ENCODE results near the gene RPS6KA2. TPM values are rescaled to one million over a fixed set of nuclear protein-coding genes. Genes with fewer than 3 reads are reported as not detected.
"Not testable (repeated sequence)": the region's sequence is repeated elsewhere in the genome, so short reads cannot be mapped to it uniquely, and the experiment has no call there.

Gene RPS6KA2
- total RNA-seq, 2 experiments from 2014 or later: 18.9 to 19.1 TPM

DNA sequence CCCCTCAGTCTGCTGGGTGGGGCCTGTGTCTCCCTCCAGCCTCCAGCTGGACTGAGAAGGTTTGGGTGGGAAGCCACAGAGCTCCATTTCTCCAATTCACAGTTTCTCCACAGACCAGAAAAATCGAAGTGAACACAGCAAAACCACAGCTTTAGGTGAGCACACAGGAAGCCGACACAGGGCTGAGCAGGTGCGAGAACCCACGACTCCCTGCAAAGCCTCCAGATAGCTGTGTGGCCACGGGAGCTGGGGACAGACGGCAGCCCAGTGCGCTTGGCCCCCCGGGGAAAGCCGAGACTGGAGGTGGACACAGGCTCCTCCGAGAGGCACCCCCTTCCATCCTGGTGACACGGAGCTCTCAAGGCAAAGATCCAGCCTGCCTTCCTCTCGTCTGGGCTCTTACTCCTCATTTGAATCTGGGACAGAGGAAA, 215.3 kb downstream of the RPS6KA2 start:
- CTCF ChIA-PET: interaction anchor here (0.5 to 4.7 kb wide), 4 partner anchors 12 to 132 kb away, joined by 3 to 31 read pairs (median 3); no protein-coding TSS in a partner anchor
- Mint-ChIP-seq H3K36me3 (ENCODE audit: low read depth) (peaks cover 12% of the 10 kb centered on the region), H3K9me3 (peaks cover 11% of the 10 kb centered on the region), H3K4me1 (ENCODE audit: low read depth) (peaks cover 59% of the 10 kb centered on the region), H3K27me3 (ENCODE audit: low read depth) (no peaks in the 10 kb centered on the region), H3K4me3 (peak overlapping the region; percentile 5), H3K27ac (peak overlapping the region; percentile 61)
- peak; percentile 54 for DNase-seq
- intact Hi-C loops (cut with micrococcal nuclease): loop anchor here (10.0 kb wide), 1 partner anchor 1293 kb away; no protein-coding TSS in a partner anchor

DNA sequence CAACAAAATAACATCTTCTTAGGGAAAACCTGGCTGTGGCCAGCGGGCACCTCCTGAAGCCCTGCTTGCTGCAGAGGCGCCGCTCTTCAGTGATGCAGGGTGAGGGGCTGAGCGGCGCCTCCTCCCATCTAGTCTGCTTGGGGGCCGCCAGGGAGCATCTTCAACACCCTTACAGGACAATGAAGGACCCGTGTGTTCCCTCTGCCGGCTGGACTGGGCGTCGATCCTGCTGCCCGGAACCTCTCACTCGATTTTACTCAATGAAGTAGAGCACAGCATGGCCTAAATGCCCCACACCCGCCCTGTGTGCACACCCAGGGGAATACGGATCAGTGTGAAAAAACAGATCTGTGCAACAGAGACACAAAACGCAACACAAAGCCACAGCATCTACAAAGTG, 215.8 kb downstream of the RPS6KA2 start:
- Mint-ChIP-seq H3K27ac (peak overlapping the region; percentile 61), H3K4me3 (peak overlapping the region; percentile 5), H3K4me1 (ENCODE audit: low read depth) (peaks cover 54% of the 10 kb centered on the region), H3K9me3 (peaks cover 6% of the 10 kb centered on the region), H3K36me3 (ENCODE audit: low read depth) (peaks cover 8% of the 10 kb centered on the region), H3K27me3 (ENCODE audit: low read depth) (no peaks in the 10 kb centered on the region)
- DNase-seq: no peak
- intact Hi-C loops (cut with micrococcal nuclease): loop anchor here (10.0 kb wide), 1 partner anchor 1294 kb away; no protein-coding TSS in a partner anchor
- CTCF ChIA-PET: interaction anchor here (0.5 to 4.7 kb wide), 6 partner anchors 11 to 184 kb away, joined by 3 to 31 read pairs (median 3); no protein-coding TSS in a partner anchor

DNA sequence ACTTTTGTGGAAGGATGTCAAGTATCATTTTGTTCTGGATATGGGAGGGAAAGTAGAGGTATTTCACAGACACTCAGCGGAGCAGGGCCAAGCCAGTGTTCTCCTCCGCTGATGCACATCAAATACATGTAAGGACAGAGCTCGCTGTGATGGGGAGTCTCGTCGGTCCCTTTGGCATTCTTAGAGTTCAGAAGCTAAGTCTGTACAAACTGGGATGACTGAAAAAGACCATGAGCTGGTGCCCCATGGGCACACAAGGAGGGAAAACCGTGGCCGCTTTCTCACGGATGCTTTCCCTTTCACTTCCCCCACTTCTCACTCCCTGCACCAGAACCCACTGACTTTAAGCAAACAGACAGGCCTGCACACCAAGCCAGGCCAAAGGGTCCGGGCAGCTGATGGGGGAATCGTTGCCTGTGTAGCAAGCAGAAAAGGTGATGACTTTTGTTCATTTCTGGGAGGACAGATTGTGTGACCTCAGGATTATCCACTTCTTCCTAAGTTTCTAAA, 216.6 kb downstream of the RPS6KA2 start:
- CTCF ChIA-PET: interaction anchor here (1.2 to 4.7 kb wide), 3 partner anchors 10 to 97 kb away, joined by 3 to 31 read pairs (median 5); no protein-coding TSS in a partner anchor
- intact Hi-C loops (cut with micrococcal nuclease): loop anchor here (10.0 kb wide), 1 partner anchor 1294 kb away; no protein-coding TSS in a partner anchor
- Mint-ChIP-seq H3K27me3 (ENCODE audit: low read depth) (no peaks in the 10 kb centered on the region), H3K4me3 (no peak overlapping the region), H3K27ac (no peak overlapping the region), H3K36me3 (ENCODE audit: low read depth) (peaks cover 2% of the 10 kb centered on the region), H3K9me3 (no peaks in the 10 kb centered on the region), H3K4me1 (ENCODE audit: low read depth) (peaks cover 46% of the 10 kb centered on the region)
- no peak for DNase-seq

DNA sequence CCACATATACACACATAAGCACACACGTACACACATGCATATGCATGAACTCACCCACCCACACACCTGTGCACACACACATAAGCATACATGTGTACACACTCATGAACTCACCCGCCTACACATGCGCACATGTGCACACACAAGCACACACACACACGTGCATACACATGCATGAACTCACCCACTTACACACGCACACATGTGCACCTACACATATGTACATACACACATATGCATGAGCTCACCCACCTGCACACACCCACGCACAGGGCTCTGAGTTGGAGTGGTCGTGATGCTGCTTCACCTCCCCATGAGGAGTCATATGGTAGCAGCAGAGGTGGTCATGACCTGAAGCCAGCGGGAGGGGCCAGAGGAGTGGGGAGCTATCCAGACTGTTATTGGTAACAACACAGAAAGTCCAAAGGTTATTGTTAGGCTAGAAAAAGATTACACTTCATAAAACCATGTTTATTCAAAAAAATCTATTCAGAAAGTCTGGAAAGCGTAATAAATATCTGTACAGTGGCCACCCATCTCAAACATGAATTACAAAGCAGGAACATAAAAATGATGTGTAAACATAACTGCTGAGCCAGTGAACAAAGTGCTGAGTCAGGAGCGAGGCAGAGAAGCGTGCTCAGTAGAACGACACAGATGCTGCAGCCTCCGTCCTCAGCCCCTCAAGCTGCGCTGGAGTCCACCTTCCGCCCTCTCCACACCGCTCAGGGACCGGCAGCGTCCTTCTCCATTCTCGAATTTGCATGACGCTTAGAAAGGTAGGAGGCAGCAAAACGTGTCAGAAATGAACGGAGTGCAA, 217.9 kb downstream of the RPS6KA2 start:
- DNase-seq: no peak
- no peaks in the 10 kb centered on the region for H3K9me3 Mint-ChIP-seq
- H3K36me3 Mint-ChIP-seq (ENCODE audit: low read depth): peaks cover 1% of the 10 kb centered on the region
- H3K4me1 Mint-ChIP-seq (ENCODE audit: low read depth): peaks cover 34% of the 10 kb centered on the region
- intact Hi-C loops (cut with micrococcal nuclease): no loop called here
- no peaks in the 10 kb centered on the region for H3K27me3 Mint-ChIP-seq (ENCODE audit: low read depth)
- CTCF ChIA-PET: interaction anchor here (4.7 kb wide), 1 partner anchor 9 kb away, joined by 31 read pairs; no protein-coding TSS in a partner anchor
- H3K4me3 Mint-ChIP-seq: no peak overlapping the region
- H3K27ac Mint-ChIP-seq: no peak overlapping the region

DNA sequence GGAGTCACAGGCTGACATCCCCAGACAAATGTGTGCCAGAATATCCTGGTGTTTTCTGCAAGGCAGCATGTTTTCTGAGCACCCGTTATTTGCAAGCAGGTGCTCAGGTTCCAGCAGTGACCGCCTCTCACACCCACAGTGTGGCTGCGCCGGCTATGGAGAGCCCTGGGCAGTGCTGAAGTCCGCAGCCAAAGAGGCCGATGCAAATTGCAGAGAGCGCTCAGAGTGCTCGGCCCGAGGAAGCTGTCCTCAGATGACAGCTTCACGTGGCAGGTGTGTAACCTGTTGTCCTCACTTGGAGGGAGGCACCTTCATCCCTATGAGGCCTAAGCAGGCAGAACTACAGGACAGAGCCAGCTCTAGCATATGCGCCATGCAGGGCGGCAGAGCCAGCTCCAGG, 220.9 kb downstream of the RPS6KA2 start:
- CTCF ChIA-PET: no interaction called here
- Mint-ChIP-seq H3K27ac (no peak overlapping the region), H3K36me3 (ENCODE audit: low read depth) (no peaks in the 10 kb centered on the region), H3K9me3 (no peaks in the 10 kb centered on the region), H3K4me3 (no peak overlapping the region), H3K27me3 (ENCODE audit: low read depth) (no peaks in the 10 kb centered on the region), H3K4me1 (ENCODE audit: low read depth) (peaks cover 10% of the 10 kb centered on the region)
- DNase-seq: no peak
- intact Hi-C loops (cut with micrococcal nuclease): no loop called here

DNA sequence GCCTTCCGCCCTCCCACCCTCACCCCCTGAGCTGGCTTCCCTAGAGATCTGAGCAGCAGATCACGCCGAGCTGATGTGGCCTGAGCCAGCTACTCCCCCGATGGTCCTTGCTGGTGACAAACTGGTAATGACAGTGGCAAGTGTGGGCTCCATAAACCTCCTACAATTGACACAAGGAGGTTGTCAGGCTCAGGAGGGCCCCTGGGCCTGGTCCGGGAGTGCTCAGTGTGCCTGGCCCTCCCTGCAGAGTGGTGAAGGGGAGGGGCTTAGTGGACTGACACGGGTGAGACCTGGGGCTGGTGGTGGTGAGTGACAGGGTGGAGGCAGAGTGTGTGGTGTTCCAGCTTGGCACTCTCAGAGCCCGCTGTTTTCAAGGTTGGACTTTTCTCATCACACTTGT, 221.7 kb downstream of the RPS6KA2 start:
- no peak for DNase-seq

DNA sequence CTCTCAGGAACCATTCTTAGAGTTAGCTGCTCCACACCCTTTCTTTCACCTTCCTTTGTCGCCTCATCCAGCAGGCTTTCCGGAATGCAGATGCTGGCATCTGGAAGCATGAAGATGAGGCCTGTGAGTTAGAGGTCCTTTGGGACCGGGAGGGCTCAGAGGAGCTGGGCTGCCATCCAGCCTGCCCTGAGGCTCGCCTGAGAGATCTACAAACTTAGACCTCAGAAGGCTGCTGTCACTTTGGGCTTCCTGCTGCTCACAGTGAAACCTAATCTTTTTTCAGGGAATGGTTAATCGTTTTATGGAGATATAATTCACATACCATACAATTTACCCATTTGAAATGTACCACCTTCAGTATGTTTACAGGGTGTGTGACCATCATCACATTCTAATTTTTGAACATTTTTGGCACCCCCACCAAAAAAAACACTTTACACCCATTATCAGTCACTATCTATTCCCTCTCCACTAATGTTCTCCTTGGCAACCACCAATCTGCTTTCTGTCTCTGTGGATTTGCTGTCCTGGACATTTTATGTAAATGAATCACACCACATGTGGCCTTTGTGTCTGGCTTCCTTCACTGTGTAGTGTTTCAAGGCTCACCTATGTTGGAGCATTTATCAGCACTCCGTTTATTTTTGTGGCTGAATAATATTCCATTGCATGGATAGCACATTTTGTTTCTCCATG, 224.3 kb downstream of the RPS6KA2 start:
- H3K27ac Mint-ChIP-seq: no peak overlapping the region
- intact Hi-C loops (cut with micrococcal nuclease): no loop called here
- H3K4me1 Mint-ChIP-seq (ENCODE audit: low read depth): no peaks in the 10 kb centered on the region
- no peak for DNase-seq
- H3K4me3 Mint-ChIP-seq: no peak overlapping the region
- CTCF ChIA-PET: no interaction called here
- no peaks in the 10 kb centered on the region for H3K9me3 Mint-ChIP-seq
- H3K27me3 Mint-ChIP-seq (ENCODE audit: low read depth): no peaks in the 10 kb centered on the region
- no peaks in the 10 kb centered on the region for H3K36me3 Mint-ChIP-seq (ENCODE audit: low read depth)

More for the DNA sequence above, 221.7 kb downstream of the RPS6KA2 start:
- intact Hi-C loops (cut with micrococcal nuclease): no loop called here
- H3K27me3 Mint-ChIP-seq (ENCODE audit: low read depth): no peaks in the 10 kb centered on the region
- H3K4me1 Mint-ChIP-seq (ENCODE audit: low read depth): peaks cover 4% of the 10 kb centered on the region
- H3K36me3 Mint-ChIP-seq (ENCODE audit: low read depth): no peaks in the 10 kb centered on the region
- H3K4me3 Mint-ChIP-seq: no peak overlapping the region
- H3K9me3 Mint-ChIP-seq: no peaks in the 10 kb centered on the region
- CTCF ChIA-PET: interaction anchor here (0.8 kb wide), 1 partner anchor 129 kb away, joined by 3 read pairs; no protein-coding TSS in a partner anchor
- no peak overlapping the region for H3K27ac Mint-ChIP-seq

DNA sequence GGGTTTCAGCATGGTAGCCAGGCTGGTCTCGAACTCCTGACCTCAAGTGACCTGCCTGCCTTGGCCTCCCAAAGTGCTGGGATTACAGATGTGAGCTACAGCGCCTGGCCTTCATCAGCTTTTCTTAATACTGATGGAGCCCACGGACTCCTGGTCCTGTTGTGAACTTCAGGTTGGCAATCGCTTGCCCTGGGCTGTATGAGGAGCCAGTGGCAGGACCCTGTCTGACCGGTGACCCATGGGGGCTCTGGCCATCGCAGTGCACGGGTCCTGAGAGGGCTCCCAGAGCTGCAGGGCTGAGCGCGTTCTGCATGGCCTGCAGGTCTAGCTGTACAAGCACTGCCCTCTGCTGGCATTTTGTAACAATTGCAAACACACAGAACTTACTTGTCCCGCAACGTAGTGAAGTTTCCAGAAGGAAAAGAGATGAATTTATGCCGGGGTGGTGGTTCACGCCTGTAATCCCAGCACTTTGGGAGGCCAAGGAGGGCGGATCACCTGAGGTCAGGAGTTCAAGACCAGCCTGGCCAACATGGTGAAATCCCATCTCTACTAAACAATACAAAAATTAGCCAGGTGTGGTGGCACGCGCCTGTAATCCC, 226.3 kb downstream of the RPS6KA2 start:
- H3K9me3 Mint-ChIP-seq; H3K4me1 Mint-ChIP-seq (ENCODE audit: low read depth): not testable (repeated sequence)

DNA sequence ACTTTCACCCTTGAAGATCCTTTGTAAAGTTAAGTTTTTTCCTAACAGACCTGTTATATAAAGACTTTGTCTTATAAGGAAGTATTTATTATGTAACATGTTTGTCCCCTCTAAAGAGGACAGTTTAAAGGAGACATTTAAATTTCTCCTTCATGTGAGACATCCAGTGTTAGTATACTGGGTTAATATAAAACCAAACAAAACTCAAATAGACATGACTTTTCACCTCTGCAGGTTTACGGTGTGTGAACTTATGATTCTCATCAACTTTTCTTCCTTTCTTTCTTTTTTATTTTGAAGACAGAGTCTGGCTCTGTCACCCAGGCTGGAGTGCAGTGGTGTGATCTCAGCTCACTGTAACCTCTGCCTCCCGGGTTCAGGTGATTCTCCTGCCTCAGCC, 226.9 kb downstream of the RPS6KA2 start:
- no peaks in the 10 kb centered on the region for H3K36me3 Mint-ChIP-seq (ENCODE audit: low read depth)
- H3K27ac Mint-ChIP-seq: no peak overlapping the region
- no peak for DNase-seq
- no peak overlapping the region for H3K4me3 Mint-ChIP-seq
- H3K27me3 Mint-ChIP-seq (ENCODE audit: low read depth): no peaks in the 10 kb centered on the region
- no peaks in the 10 kb centered on the region for H3K9me3 Mint-ChIP-seq
- intact Hi-C loops (cut with micrococcal nuclease): loop anchor here (1.0 kb wide), 2 partner anchors 125 to 516 kb away; no protein-coding TSS in a partner anchor
- CTCF ChIA-PET: interaction anchor here (0.7 to 4.6 kb wide), 36 partner anchors 7 to 515 kb away, joined by 3 to 60 read pairs (median 6); partner anchors contain the start of genes PRR18 and RPS6KA2
- no peaks in the 10 kb centered on the region for H3K4me1 Mint-ChIP-seq (ENCODE audit: low read depth)

More for the DNA sequence above, 226.3 kb downstream of the RPS6KA2 start:
- H3K4me3 Mint-ChIP-seq; H3K27me3 Mint-ChIP-seq (ENCODE audit: low read depth); H3K36me3 Mint-ChIP-seq (ENCODE audit: low read depth); H3K27ac Mint-ChIP-seq: not testable (repeated sequence)
- CTCF ChIA-PET: interaction anchor here (0.6 to 4.6 kb wide), 37 partner anchors 8 to 515 kb away, joined by 3 to 60 read pairs (median 5); partner anchors contain the start of genes PRR18 and RPS6KA2
- peak; percentile 76 for DNase-seq
- intact Hi-C loops (cut with micrococcal nuclease): loop anchor here (1.0 kb wide), 3 partner anchors 87 to 516 kb away; no protein-coding TSS in a partner anchor

DNA sequence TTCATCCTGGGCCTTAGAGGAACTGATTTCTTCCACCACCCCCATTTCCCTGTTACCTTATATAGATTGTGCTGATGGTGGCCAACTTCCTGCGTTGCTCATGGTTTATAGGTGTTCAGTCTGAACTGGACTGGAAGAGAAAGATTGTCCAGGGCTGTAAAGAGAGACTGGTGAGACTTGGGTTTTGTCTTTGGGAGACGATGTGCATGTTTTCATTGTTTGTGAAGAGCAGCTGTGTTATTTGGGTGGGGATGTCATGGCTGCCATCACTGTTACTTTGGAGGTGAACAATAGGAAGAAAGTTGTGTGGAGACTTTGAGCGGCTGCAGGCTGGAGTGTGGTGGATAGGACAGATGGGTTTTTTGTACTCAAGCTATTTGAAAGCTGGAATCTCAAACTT, 228.7 kb downstream of the RPS6KA2 start:
- Mint-ChIP-seq H3K4me1 (ENCODE audit: low read depth) (no peaks in the 10 kb centered on the region), H3K9me3 (no peaks in the 10 kb centered on the region), H3K4me3 (no peak overlapping the region), H3K27me3 (ENCODE audit: low read depth) (peaks cover 4% of the 10 kb centered on the region), H3K36me3 (ENCODE audit: low read depth) (no peaks in the 10 kb centered on the region), H3K27ac (no peak overlapping the region)
- CTCF ChIA-PET: interaction anchor here (1.1 to 4.6 kb wide), 8 partner anchors 13 to 139 kb away, joined by 3 to 60 read pairs (median 14); no protein-coding TSS in a partner anchor
- intact Hi-C loops (cut with micrococcal nuclease): no loop called here
- no peak for DNase-seq

DNA sequence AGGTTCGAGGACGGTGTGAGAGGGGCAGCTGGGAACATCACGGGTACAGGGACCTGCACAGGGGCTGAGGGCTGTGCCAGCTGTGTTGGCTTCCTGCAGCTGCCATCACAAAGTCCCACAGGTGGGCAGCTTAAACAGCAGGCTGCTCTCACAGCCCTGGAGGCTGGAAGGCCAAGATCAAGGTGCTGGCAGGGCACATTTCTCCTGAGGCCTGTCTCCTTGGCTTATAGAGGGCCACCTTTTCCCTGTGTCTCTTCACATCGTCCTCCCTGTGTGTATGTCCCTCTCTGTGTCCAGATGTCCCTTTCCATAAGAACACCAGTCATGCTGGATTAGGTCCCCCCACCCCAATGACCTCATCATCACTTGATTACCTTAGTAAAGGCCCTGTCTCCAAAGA, 229.2 kb downstream of the RPS6KA2 start:
- Mint-ChIP-seq H3K9me3 (no peaks in the 10 kb centered on the region), H3K4me3 (no peak overlapping the region), H3K4me1 (ENCODE audit: low read depth) (no peaks in the 10 kb centered on the region), H3K27me3 (ENCODE audit: low read depth) (peaks cover 4% of the 10 kb centered on the region), H3K36me3 (ENCODE audit: low read depth) (no peaks in the 10 kb centered on the region), H3K27ac (no peak overlapping the region)
- intact Hi-C loops (cut with micrococcal nuclease): no loop called here
- CTCF ChIA-PET: interaction anchor here (1.8 to 4.6 kb wide), 3 partner anchors 17 to 122 kb away, joined by 6 to 60 read pairs (median 16); no protein-coding TSS in a partner anchor
- no peak for DNase-seq

All from activated naive CD4-positive, alpha-beta T cell treated with anti-CD3 and anti-CD28 coated beads for 36 hours (primary cell).